SW480 (cell line): ENCODE data around the gene OR6C4.
"Not testable (repeated sequence)": the region's sequence is repeated elsewhere in the genome, so short reads cannot be mapped to it uniquely, and the experiment has no call there.

ENCODE experiments used
- DNase-seq: peaks from one replicate; pipeline ENCODE4 v3.0.0-alpha.2; 2016; ENCODE audit warnings: low spot score

Gene OR6C4

GRCh38 chr12:55549302-55549701 lies at the start of gene OR6C4:
OR6C4 (plus strand) TSS chr12:55549602; CDS start chr12:55551227, 1,625 bp downstream.
- no peak for DNase-seq

DNA sequence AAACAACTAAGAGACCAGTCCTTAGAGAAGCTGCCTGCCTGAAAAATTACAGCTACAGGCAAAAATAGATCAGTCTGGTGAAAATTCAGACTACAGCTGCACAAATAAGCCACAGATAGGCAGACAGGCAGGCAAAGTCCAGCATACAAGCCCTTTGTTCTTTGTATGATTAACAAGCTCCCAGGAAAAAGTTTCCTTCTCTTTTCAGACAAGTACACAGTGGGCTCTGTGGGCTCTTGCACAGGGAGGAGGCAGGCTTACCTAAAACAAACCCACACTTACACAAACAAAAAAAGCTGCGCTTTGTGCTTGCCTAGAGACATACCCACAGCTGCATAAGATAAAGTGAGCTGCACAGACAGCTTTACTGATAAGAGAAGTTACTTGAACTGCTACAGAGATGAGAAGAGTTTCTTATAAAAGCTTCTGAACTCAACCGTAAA lies 49.6 kb upstream of the OR6C4 start:
- DNase-seq, result peak; percentile 28

GRCh38 chr12:55501601-55502000 lies 47.8 kb upstream of the OR6C4 start:
- DNase-seq, result no peak

GRCh38 chr12:55515696-55516095 lies 33.7 kb upstream of the OR6C4 start:
- no peak for DNase-seq

- DNase-seq, result no peak
These were observed 33.0 kb upstream of the OR6C4 start for GRCh38 chr12:55516391-55516790.

GRCh38 chr12:55548235-55548634 lies 1.2 kb upstream of the OR6C4 start:
- not testable (repeated sequence) for DNase-seq

- DNase-seq, result no peak
These were observed 646 bp upstream of the OR6C4 start for GRCh38 chr12:55548756-55549155.

DNA sequence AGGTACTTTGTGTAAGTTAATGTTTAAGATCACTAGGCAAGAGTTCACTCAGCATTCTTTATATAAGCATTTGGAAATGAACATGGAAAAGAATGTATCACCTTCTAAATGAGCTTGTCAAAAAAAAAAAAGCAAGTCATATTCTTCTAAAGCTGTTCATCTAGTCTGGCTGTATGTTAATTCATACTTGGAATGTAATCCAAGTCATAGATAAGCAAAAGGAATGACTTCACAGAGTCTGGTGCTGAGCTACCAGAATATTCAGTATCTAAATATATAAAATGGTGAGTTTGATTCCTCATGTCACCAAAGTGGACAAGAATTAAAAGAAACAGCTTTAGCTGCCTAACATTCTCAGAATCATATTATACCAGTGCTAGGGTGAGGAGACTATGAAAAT lies 4.9 kb downstream of the OR6C4 start:
- no peak for DNase-seq

DNA sequence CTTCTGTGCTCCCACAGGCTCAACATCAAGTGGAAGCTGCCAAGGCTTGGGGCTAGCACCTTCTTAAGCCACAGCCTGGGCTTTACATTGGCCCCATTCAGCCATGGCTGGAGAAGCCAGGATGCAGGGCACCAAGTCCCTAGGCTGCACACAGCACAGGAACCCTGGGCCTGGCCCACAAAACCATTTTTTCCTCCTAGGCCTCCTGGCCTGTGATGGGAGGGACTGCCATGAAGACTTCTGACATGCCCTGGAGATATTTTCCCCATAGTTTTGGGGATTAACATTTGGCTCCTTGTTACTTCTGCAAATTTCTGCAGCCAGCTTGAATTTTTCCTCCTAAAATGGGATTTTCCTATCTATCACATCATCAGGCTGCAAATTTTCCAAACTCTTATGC lies 20.7 kb downstream of the OR6C4 start:
- not testable (repeated sequence) for DNase-seq

- DNase-seq, result not testable (repeated sequence)
These were observed 21.3 kb downstream of the OR6C4 start for GRCh38 chr12:55570689-55571088.

DNA sequence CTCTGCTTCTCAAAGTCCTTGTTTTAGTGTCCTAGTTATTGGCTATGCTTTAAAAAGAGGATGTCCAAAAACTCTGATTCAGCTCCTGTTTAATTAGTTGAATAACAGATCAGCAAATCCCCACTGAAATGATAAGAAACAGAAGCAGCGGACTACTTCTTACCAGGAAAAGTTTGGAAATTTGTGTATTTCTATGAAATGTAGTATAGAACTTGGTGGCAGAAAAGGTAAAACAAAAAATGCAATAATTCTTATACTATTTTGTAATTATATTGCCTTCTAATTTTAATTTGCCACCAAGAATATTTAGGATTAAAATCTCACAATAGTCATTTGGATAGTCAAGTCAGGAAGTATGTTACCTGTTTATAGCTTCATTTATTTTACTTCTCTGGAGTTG lies 22.8 kb downstream of the OR6C4 start, which contains the start of gene OR2AP1:
Gene OR2AP1, plus strand, starts transcription at position 301 of the 400 bp plus-strand sequence. CDS start 1,947 bp downstream, outside the sequence.
- DNase-seq, result no peak

DNA sequence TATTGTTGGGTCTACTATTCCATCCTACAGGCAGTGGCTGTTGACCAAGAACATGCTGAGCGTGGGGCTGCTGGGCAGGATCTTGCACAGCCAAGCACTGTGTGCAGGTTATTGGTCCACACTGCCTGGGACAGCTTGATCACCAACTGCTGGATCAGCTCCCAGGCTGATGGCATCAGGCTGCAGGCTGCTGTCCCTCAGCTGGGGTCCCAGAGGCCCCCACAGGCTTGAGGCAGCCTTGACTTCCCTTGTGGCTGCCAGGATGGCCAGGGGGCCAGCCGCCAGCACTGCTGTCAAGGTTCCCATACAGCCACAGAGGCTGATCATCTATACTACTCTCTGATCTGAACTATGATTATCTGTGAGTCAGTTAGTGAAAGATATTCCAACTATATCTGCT lies 32.7 kb downstream of the OR6C4 start:
- DNase-seq, result no peak

DNA sequence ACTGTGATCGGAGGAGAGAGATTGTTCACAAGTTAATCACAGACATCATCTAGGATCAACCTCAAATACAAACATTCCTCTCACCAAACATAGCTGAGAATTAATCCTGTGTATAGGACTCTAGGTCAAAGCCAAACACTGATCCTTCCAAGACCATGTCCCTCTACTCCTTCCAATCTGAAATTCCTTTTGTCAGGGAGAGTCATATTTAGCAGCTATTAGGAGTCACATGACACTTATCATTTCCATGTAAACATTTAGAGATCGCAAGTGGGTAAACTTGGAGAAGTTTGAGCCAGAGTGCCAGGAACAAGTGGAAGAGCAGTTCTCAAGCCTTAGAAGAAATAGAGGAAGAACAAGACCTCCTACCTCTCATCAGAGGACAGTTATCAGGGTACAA lies 36.4 kb downstream of the OR6C4 start:
- DNase-seq, result no peak

DNA sequence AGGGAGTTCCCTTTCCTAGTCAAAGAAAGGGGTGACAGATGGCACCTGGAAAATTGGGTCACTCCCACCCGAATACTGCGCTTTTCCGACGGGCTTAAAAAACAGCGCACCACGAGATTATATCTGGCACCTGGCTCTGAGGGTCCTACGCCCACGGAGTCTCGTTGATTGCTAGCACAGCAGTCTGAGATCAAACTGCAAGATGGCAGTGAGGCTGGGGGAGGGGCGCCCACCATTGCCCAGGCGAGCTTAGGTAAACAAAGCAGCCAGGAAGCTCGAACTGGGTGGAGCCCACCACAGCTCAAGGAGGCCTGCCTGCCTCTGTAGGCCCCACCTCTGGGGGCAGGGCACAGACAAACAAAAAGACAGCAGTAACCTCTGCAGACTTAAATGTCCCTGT lies 40.8 kb downstream of the OR6C4 start:
- not testable (repeated sequence) for DNase-seq
